Activated naive CD4-positive, alpha-beta T cell treated with anti-CD3 and anti-CD28 coated beads, Interleukin-2, amount 10 ng/mL, durations not matched to agents 5 hours and 36 hours (primary cell): ENCODE results near the gene GAREM1. TPM values are rescaled to one million over a fixed set of nuclear protein-coding genes. Genes with fewer than 3 reads are reported as not detected.

Experiments
- total RNA-seq, 2 experiments: library from RNA; stranded (reverse); gene quantifications; one replicate each; pipeline ENCODE4 v1.2.3, GENCODE V29; 2021

GAREM1 gene
- total RNA-seq: not detected

GRCh38 chr18:32470714-32471633, at the start of gene GAREM1:
TSS of gene GAREM1 (minus strand) at chr18:32470882. CDS start at chr18:32470428, 454 bp downstream.

